ENCODE measurements around the gene KANK2.

GRCh38 chr19:11141937-11142527, 55.3 kb downstream of the KANK2 start:
- TF ChIP-seq EZH2 (IDR thresholded peaks at IDR 0.05; ENCODE audit: insufficient read depth, poor library complexity, severe bottlenecking) (no peak), EZH2phosphoT487 (IDR thresholded peaks at IDR 0.05; ENCODE audit: insufficient read depth, low read depth) (no peak)
